OCI-LY1 (cell line): Measurements from ENCODE around the gene OGFOD1.

Source experiments
- H2AFZ ChIP-seq: fragments of 200-600 bp; sonication (generic), shearing (Covaris generic); 2 replicates; pipeline ENCODE4 v1.6.0; 2014; ENCODE audit warnings: antibody characterized with exemption, mild to moderate bottlenecking, low read length
- H3F3A ChIP-seq: fragments of 200-600 bp; sonication (generic), shearing (Covaris generic); 2 replicates; pipeline ENCODE4 v1.6.0; 2014; ENCODE audit warnings: mild to moderate bottlenecking, antibody characterized with exemption, low read length, moderate library complexity; ENCODE audit not compliant: insufficient read depth
- H3K27ac ChIP-seq: fragments of 200-600 bp; sonication (generic); 2 replicates; pipeline ENCODE4 v1.5.1; 2014; ENCODE audit warnings: low read length, mixed run types, mild to moderate bottlenecking, low read depth; ENCODE audit not compliant: poor library complexity, severe bottlenecking
- H3K27me3 ChIP-seq: fragments of 200-600 bp; sonication (generic); 2 replicates; pipeline ENCODE4 v1.6.0; 2014; ENCODE audit warnings: antibody characterized with exemption, mild to moderate bottlenecking, low read length, moderate library complexity; ENCODE audit not compliant: insufficient read depth
- H3K36me3 ChIP-seq: fragments of 200-600 bp; sonication (generic); 2 replicates; pipeline ENCODE4 v1.6.1; 2014; ENCODE audit warnings: mild to moderate bottlenecking, antibody characterized with exemption, low read length, moderate library complexity, mixed read lengths; ENCODE audit not compliant: insufficient read depth
- H3K4me1 ChIP-seq: fragments of 200-600 bp; sonication (generic); 2 replicates; pipeline ENCODE4 v1.5.1; 2014; ENCODE audit warnings: mild to moderate bottlenecking, low read length, moderate library complexity; ENCODE audit not compliant: insufficient read depth, severe bottlenecking
- H3K4me2 ChIP-seq: fragments of 200-600 bp; sonication (generic), shearing (Covaris generic); 2 replicates; pipeline ENCODE4 v1.6.1; 2014; ENCODE audit warnings: low read length
- H3K4me3 ChIP-seq: fragments of 200-600 bp; sonication (generic); 2 replicates; pipeline ENCODE4 v1.5.1; 2014; ENCODE audit warnings: low read length, low read depth, mild to moderate bottlenecking, mixed read lengths; ENCODE audit not compliant: poor library complexity, severe bottlenecking
- H3K79me2 ChIP-seq: fragments of 200-600 bp; shearing (Covaris generic); 2 replicates; pipeline ENCODE4 v1.6.1; 2016; ENCODE audit warnings: mixed run types, low read length, mixed read lengths; ENCODE audit not compliant: insufficient read depth
- H3K9ac ChIP-seq: fragments of 200-600 bp; sonication (generic), shearing (Covaris generic); 2 replicates; pipeline ENCODE4 v1.6.1; 2014; ENCODE audit warnings: mild to moderate bottlenecking, low read length, mixed read lengths
- H3K9me2 ChIP-seq: fragments of 200-600 bp; sonication (generic), shearing (Covaris generic); 2 replicates; pipeline ENCODE4 v1.6.1; 2014; ENCODE audit warnings: low read depth, mild to moderate bottlenecking, low read length, mixed read lengths
- H3K9me3 ChIP-seq: fragments of 200-600 bp; shearing (Covaris generic); 2 replicates; pipeline ENCODE4 v1.6.1; 2014; ENCODE audit warnings: low read length, mixed read lengths
- H4K20me1 ChIP-seq: fragments of 200-600 bp; sonication (generic), shearing (Covaris generic); 2 replicates; pipeline ENCODE4 v1.6.0; 2016; ENCODE audit warnings: mild to moderate bottlenecking, low read length; ENCODE audit not compliant: insufficient read depth
- CTCF ChIP-seq: fragments of 200-600 bp; sonication (generic), shearing (Covaris generic); IDR thresholded peaks from 2 replicates; pipeline ENCODE4 v1.5.1; 2017; ENCODE audit warnings: mild to moderate bottlenecking, antibody characterized with exemption, low read length, moderate library complexity, mixed read lengths
- EZH2 ChIP-seq: fragments of 200-600 bp; sonication (generic), shearing (Covaris generic); IDR thresholded peaks from 2 replicates; pipeline ENCODE4 v1.8.0; 2017; ENCODE audit warnings: borderline replicate concordance, mixed run types, mild to moderate bottlenecking, antibody characterized with exemption, low read length, moderate library complexity, mixed read lengths

OGFOD1 gene

GRCh38 chr16:56475201-56475600 lies 23.8 kb downstream of the OGFOD1 start:
- Histone ChIP-seq H3K27ac (no peak overlapping the region), H3K79me2 (no peaks in the 10 kb centered on the region), H4K20me1 (no peaks in the 10 kb centered on the region), H3K4me1 (no peaks in the 10 kb centered on the region), H3K27me3 (no peaks in the 10 kb centered on the region), H3K36me3 (peaks cover 81% of the 10 kb centered on the region), H3K9ac (no peak overlapping the region), H3K4me2 (no peak overlapping the region), H3K4me3 (no peak overlapping the region), H3K9me2 (no peaks in the 10 kb centered on the region), H3F3A (no peaks in the 10 kb centered on the region), H2AFZ (no peak overlapping the region), H3K9me3 (no peaks in the 10 kb centered on the region)
- TF ChIP-seq CTCF (no peak), EZH2 (no peak)

- Histone ChIP-seq H3K4me1 (no peaks in the 10 kb centered on the region), H3K4me2 (no peak overlapping the region), H3K4me3 (no peak overlapping the region), H3K79me2 (no peaks in the 10 kb centered on the region), H3K27ac (no peak overlapping the region), H3F3A (no peaks in the 10 kb centered on the region), H4K20me1 (no peaks in the 10 kb centered on the region), H3K36me3 (peaks cover 60% of the 10 kb centered on the region), H3K9me3 (no peaks in the 10 kb centered on the region), H3K9me2 (no peaks in the 10 kb centered on the region), H3K27me3 (no peaks in the 10 kb centered on the region), H3K9ac (no peak overlapping the region), H2AFZ (no peak overlapping the region)
- TF ChIP-seq EZH2 (no peak), CTCF (no peak)
These were observed 25.9 kb downstream of the OGFOD1 start for GRCh38 chr16:56477096-56477878.

- H3K4me1 ChIP-seq, result no peaks in the 10 kb centered on the region
- H3K4me3 ChIP-seq, result no peak overlapping the region
- peaks cover 48% of the 10 kb centered on the region for H3K36me3 ChIP-seq
- no peak overlapping the region for H3K4me2 ChIP-seq
- no peaks in the 10 kb centered on the region for H3K79me2 ChIP-seq
- H3F3A ChIP-seq, result no peaks in the 10 kb centered on the region
- H3K27me3 ChIP-seq, result no peaks in the 10 kb centered on the region
- H4K20me1 ChIP-seq, result no peaks in the 10 kb centered on the region
- TF ChIP-seq EZH2 (no peak), CTCF (no peak)
- no peaks in the 10 kb centered on the region for H3K9me3 ChIP-seq
- no peaks in the 10 kb centered on the region for H3K9me2 ChIP-seq
- no peak overlapping the region for H3K9ac ChIP-seq
- H2AFZ ChIP-seq, result no peak overlapping the region
- H3K27ac ChIP-seq, result no peak overlapping the region
These were observed 27.1 kb downstream of the OGFOD1 start for GRCh38 chr16:56478281-56479049.
